Liver (tissue), 9 donors: ENCODE results near the gene PPL. TPM values are rescaled to one million over a fixed set of nuclear protein-coding genes. Genes with fewer than 3 reads are reported as not detected.

ENCODE experiments used
- DNase-seq: peaks from one replicate; pipeline ENCODE4 v3.0.0-alpha.2; 2017; ENCODE audit warnings: low spot score
- H3K27ac ChIP-seq, 2 donors: one replicate each; pipeline ENCODE4 v1.7.0; 2013; ENCODE audit warnings: inconsistent platforms in 2 of 2, low read length in 2 of 2, control low read depth in 1 of 2, low read depth in 1 of 2, mild to moderate bottlenecking in 1 of 2
- H3K27me3 ChIP-seq, 4 donors: one replicate each; pipeline versions ENCODE4 v1.6.1 to v1.7.0; 2013; ENCODE audit warnings: low read length in 3 of 4, inconsistent platforms in 1 of 4, mild to moderate bottlenecking in 1 of 4, moderate library complexity in 1 of 4; ENCODE audit not compliant: control insufficient read depth in 4 of 4, insufficient read depth in 4 of 4
- H3K36me3 ChIP-seq, 4 donors: one replicate each; pipeline versions ENCODE4 v1.6.1 to v1.7.0; 2013; ENCODE audit warnings: low read length in 3 of 4, mild to moderate bottlenecking in 3 of 4, low read depth in 1 of 4, moderate library complexity in 1 of 4; ENCODE audit not compliant: control insufficient read depth in 4 of 4, insufficient read depth in 3 of 4
- H3K4me1 ChIP-seq, 4 donors: one replicate each; pipeline versions ENCODE4 v1.6.1 to v1.7.0; 2013; ENCODE audit warnings: low read length in 3 of 4, mild to moderate bottlenecking in 3 of 4, moderate library complexity in 1 of 4; ENCODE audit not compliant: control insufficient read depth in 4 of 4, insufficient read depth in 4 of 4
- H3K4me3 ChIP-seq, 3 donors: one replicate each; pipeline versions ENCODE4 v1.6.1 to v1.7.0; 2013; ENCODE audit warnings: low read length in 3 of 3, control low read depth in 1 of 3, low read depth in 1 of 3, mild to moderate bottlenecking in 1 of 3
- H3K9ac ChIP-seq, 2 donors: one replicate each; pipeline ENCODE4 v1.7.0; 2013; ENCODE audit warnings: low read length in 2 of 2, mild to moderate bottlenecking in 2 of 2, moderate library complexity in 2 of 2, control low read depth in 1 of 2, low read depth in 1 of 2
- H3K9me3 ChIP-seq, 4 donors: one replicate each; pipeline versions ENCODE4 v1.6.1 to v1.7.0; 2013; ENCODE audit warnings: low read length in 3 of 4; ENCODE audit not compliant: control insufficient read depth in 4 of 4
- EGR1 ChIP-seq, 2 donors: IDR thresholded peaks; 2 replicates each; pipeline ENCODE4 v1.6.1; 2016 to 2018; ENCODE audit warnings: antibody characterized with exemption in 2 of 2, low read depth in 2 of 2
- FOXA2 ChIP-seq: IDR thresholded peaks from 2 replicates; pipeline ENCODE4 v1.6.1; 2016; ENCODE audit warnings: antibody characterized with exemption
- HNF4A ChIP-seq, 2 donors: conservative IDR thresholded peaks; 2 replicates each; pipeline ENCODE4 v1.6.1; 2016; ENCODE audit warnings: antibody characterized with exemption in 2 of 2, mild to moderate bottlenecking in 2 of 2
- JUND ChIP-seq, 2 donors: IDR thresholded peaks; 2 replicates each; pipeline ENCODE4 v1.6.1; 2016; ENCODE audit warnings: antibody characterized with exemption in 2 of 2
- NR2F2 ChIP-seq: IDR thresholded peaks from 2 replicates; pipeline ENCODE4 v1.6.1; 2016; ENCODE audit warnings: antibody characterized with exemption
- REST ChIP-seq: IDR thresholded peaks from 2 replicates; pipeline ENCODE4 v1.6.1; 2016; ENCODE audit warnings: antibody characterized with exemption, mild to moderate bottlenecking
- RXRA ChIP-seq, 2 donors: IDR thresholded peaks; 2 replicates each; pipeline ENCODE4 v1.6.1; 2017 to 2018; ENCODE audit warnings: antibody characterized with exemption in 2 of 2, mild to moderate bottlenecking in 1 of 2
- SP1 ChIP-seq: IDR thresholded peaks from 2 replicates; pipeline ENCODE4 v1.6.1; 2018; ENCODE audit warnings: antibody characterized with exemption, mild to moderate bottlenecking
- WGBS: extraction: QIAGEN DNeasy Blood & Tissue Kit; methylation state at CpG from one replicate; pipeline ENCODE4 v1.1.7; 2013; 5-methylcytosine and 5-hydroxymethylcytosine counted together
- polyA plus RNA-seq, 2 donors: library from polyadenylated mRNA; stranded (reverse) in 1 of 2; unstranded in 1 of 2; fragments of 200-250 nt in 1 of 2; fragments of >200 nt in 1 of 2; fragmentation: Nextera tagmentation in 1 of 2; extraction: Ambion mirVana in 1 of 2; gene quantifications; one replicate each; pipeline versions ENCODE4 v1.2.1 to v1.2.3, GENCODE V29; 2013 to 2015
- total RNA-seq, 2 donors: library from RNA; depleted of rRNA; stranded (reverse); fragments of >200 nt; gene quantifications; one replicate each; pipeline ENCODE4 v1.2.3, GENCODE V29; 2014
- TF ChIP-seq, protein P1 (sequence below): fragments of 150-350 bp; IDR thresholded peaks from 2 replicates; pipeline ENCODE4 v1.5.1; 2017; ENCODE audit warnings: improper control_type of control experiment, low read depth, low read length; ENCODE audit not compliant: missing input control
- TF ChIP-seq, protein P2 (sequence below): IDR thresholded peaks from 2 replicates; pipeline ENCODE4 v1.6.1; 2016; ENCODE audit warnings: antibody characterized with exemption
- donor health status: healthy.
- donor health status: healthy.
- donor health status: healthy.
- donor health status: healthy.
- donor health status: healthy.

PPL gene
- total and polyA plus RNA-seq, 4 donors: 2.1 to 26.0 (median 6.1) TPM

- H3K36me3 ChIP-seq: no peaks in the 10 kb centered on the region
- H3K9ac ChIP-seq: no peak overlapping the region
- H3K27me3 ChIP-seq: no peaks in the 10 kb centered on the region
- peaks cover 4 to 14% (median 10%) of the 10 kb centered on the region in 4 donors for H3K4me1 ChIP-seq
- TF ChIP-seq HNF4A (conservative IDR thresholded peaks at IDR 0.05) (no peak), JUND (IDR thresholded peaks at IDR 0.05) (no peak), NR2F2 (no peak), SP1 (no peak), REST (no peak)
- TF ChIP-seq, protein P1, sequence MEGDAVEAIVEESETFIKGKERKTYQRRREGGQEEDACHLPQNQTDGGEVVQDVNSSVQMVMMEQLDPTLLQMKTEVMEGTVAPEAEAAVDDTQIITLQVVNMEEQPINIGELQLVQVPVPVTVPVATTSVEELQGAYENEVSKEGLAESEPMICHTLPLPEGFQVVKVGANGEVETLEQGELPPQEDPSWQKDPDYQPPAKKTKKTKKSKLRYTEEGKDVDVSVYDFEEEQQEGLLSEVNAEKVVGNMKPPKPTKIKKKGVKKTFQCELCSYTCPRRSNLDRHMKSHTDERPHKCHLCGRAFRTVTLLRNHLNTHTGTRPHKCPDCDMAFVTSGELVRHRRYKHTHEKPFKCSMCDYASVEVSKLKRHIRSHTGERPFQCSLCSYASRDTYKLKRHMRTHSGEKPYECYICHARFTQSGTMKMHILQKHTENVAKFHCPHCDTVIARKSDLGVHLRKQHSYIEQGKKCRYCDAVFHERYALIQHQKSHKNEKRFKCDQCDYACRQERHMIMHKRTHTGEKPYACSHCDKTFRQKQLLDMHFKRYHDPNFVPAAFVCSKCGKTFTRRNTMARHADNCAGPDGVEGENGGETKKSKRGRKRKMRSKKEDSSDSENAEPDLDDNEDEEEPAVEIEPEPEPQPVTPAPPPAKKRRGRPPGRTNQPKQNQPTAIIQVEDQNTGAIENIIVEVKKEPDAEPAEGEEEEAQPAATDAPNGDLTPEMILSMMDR: no peak
- TF ChIP-seq, protein P2, sequence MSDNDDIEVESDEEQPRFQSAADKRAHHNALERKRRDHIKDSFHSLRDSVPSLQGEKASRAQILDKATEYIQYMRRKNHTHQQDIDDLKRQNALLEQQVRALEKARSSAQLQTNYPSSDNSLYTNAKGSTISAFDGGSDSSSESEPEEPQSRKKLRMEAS: no peak
- no peak overlapping the region for H3K4me3 ChIP-seq
- no peaks in the 10 kb centered on the region for H3K9me3 ChIP-seq
- DNase-seq: no peak
- 73% methylated on average over 16 of the region's 16 CpGs for WGBS
- no peak overlapping the region for H3K27ac ChIP-seq
Measured at GRCh38 chr16:4948903-4949766, 12.2 kb upstream of the PPL start.

DNA sequence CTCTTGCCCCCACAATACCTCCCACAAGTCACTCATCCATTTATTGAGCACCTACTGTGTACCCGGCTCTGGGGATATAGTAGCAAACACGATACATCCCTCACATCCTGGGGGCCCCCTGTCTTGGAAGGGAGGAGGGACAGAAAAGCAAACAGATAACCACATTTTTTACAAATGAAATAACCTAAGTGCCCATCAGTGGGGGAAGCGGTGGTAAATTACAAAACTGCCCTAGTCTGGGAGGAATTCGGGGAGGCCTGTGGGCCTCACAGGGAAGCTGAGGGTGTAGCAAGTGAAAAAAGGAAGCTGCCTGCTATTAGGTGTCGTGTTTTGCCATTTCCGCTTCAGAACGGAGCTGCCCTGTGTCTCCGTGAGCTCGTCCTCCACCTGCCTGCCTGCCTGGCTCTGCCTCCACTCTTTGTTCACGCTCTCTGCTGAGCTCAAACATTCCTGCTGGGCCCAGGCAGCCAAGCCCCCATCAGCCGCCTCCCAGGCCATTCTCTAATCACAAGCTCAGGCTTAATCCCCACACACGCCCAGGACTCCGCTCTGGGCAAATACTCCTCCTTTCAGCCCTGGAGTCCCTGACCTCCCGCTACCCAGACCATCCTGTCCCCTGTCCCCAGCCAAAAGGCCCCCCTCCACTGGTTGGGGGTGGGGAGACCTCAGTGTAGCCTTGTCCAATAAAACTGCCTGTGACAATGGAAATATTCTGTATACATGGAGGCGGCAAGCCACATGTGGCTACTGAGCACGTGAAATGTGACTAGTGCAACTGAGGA is 11.0 kb upstream of the PPL start:
- Histone ChIP-seq H3K9me3 (no peaks in the 10 kb centered on the region), H3K4me1 (peaks cover 4 to 15% (median 10%) of the 10 kb centered on the region in 4 donors), H3K27ac (no peak overlapping the region), H3K27me3 (no peaks in the 10 kb centered on the region), H3K4me3 (no peak overlapping the region), H3K9ac (no peak overlapping the region), H3K36me3 (no peaks in the 10 kb centered on the region)
- 75% methylated on average over 16 of the region's 16 CpGs for WGBS
- no peak for TF ChIP-seq RXRA (IDR thresholded peaks at IDR 0.05)
- no peak for TF ChIP-seq NR2F2
- TF ChIP-seq EGR1 (IDR thresholded peaks at IDR 0.05; ENCODE audit: low read depth in 2 of 2): no peak
- no peak for TF ChIP-seq SP1
- TF ChIP-seq, protein P1: no peak
- TF ChIP-seq FOXA2: no peak
- DNase-seq: no peak
